DMS 273 (cell line): Measurements from ENCODE around the gene BTBD8.
"Not testable (repeated sequence)": the region's sequence is repeated elsewhere in the genome, so short reads cannot be mapped to it uniquely, and the experiment has no call there.

Experiments
- DNase-seq: peaks from one replicate; lab custom pipeline; 2025; ENCODE audit not compliant: unreplicated experiment; lab: John Stamatoyannopoulos, UW

BTBD8 gene

GRCh38 chr1:92080128-92080985 lies at the start of gene BTBD8:
Gene BTBD8 (plus strand): TSS chr1:92080345. CDS start chr1:92080572, 227 bp downstream.
- peak; percentile 89 for DNase-seq

- DNase-seq: peak; percentile 41
These were observed 49.5 kb upstream of the BTBD8 start for GRCh38 chr1:92030656-92031107.

- DNase-seq: peak; percentile 3
These were observed 48.6 kb upstream of the BTBD8 start for GRCh38 chr1:92031281-92032110.

GRCh38 chr1:92037400-92037799 lies 42.7 kb upstream of the BTBD8 start:
- no peak for DNase-seq

GRCh38 chr1:92038695-92039346 lies 41.3 kb upstream of the BTBD8 start:
- DNase-seq: no peak

GRCh38 chr1:92040971-92041370 lies 39.2 kb upstream of the BTBD8 start:
- DNase-seq: no peak

- no peak for DNase-seq
These were observed 36.5 kb upstream of the BTBD8 start for GRCh38 chr1:92043621-92044020.

- DNase-seq: no peak
These were observed 34.2 kb upstream of the BTBD8 start for GRCh38 chr1:92045766-92046495.

- no peak for DNase-seq
These were observed 28.2 kb upstream of the BTBD8 start for GRCh38 chr1:92051948-92052347.

GRCh38 chr1:92065042-92065441 lies 15.1 kb upstream of the BTBD8 start:
- peak; percentile 9 for DNase-seq

GRCh38 chr1:92066321-92066720 lies 13.8 kb upstream of the BTBD8 start:
- DNase-seq: no peak

- DNase-seq: no peak
These were observed 9.3 kb upstream of the BTBD8 start for GRCh38 chr1:92070892-92071291.

GRCh38 chr1:92074446-92074845 lies 5.7 kb upstream of the BTBD8 start:
- DNase-seq: not testable (repeated sequence)

- DNase-seq: no peak
These were observed 4.8 kb upstream of the BTBD8 start, which contains the start of gene SETSIP for GRCh38 chr1:92075311-92075710. Gene SETSIP (minus strand): TSS chr1:92075411. CDS start chr1:92075411, 0 bp downstream.

GRCh38 chr1:92076363-92076762 lies 3.8 kb upstream of the BTBD8 start:
- DNase-seq: no peak

GRCh38 chr1:92078077-92078476 lies 2.1 kb upstream of the BTBD8 start:
- DNase-seq: not testable (repeated sequence)

- no peak for DNase-seq
These were observed 704 bp upstream of the BTBD8 start for GRCh38 chr1:92079441-92079840.

GRCh38 chr1:92081031-92081430 lies 886 bp downstream of the BTBD8 start:
- no peak for DNase-seq

GRCh38 chr1:92084651-92085050 lies 4.5 kb downstream of the BTBD8 start:
- DNase-seq: no peak

- peak; percentile 27 for DNase-seq
These were observed 5.6 kb downstream of the BTBD8 start for GRCh38 chr1:92085727-92086126.

- DNase-seq: peak; percentile 29
These were observed 7.4 kb downstream of the BTBD8 start for GRCh38 chr1:92087542-92087941.
